Measurements from ENCODE around the gene VPS50. TPM values are rescaled to one million over a fixed set of nuclear protein-coding genes. Genes with fewer than 3 reads are reported as not detected.

Gene VPS50
- total and polyA plus RNA-seq, 4 donors: 4.0 to 18.2 (median 11.9) TPM

GRCh38 chr7:93301736-93302135, 69.6 kb downstream of the VPS50 start:
- no peaks in the 10 kb centered on the region for H3K9me3 ChIP-seq (ENCODE audit: control insufficient read depth in 4 of 4, low read length in 3 of 4)
- no peak for DNase-seq (ENCODE audit: low spot score)
- no peaks in the 10 kb centered on the region for H3K4me1 ChIP-seq (ENCODE audit: control insufficient read depth in 4 of 4, insufficient read depth in 4 of 4, low read length in 3 of 4)
- H3K36me3 ChIP-seq (ENCODE audit: control insufficient read depth in 4 of 4, insufficient read depth in 3 of 4, low read depth in 1 of 4, low read length in 3 of 4): peaks cover 0 to 11% (median 3%) of the 10 kb centered on the region in 4 donors
- TF ChIP-seq MAX (IDR thresholded peaks at IDR 0.05) (no peak), RXRA (IDR thresholded peaks at IDR 0.05) (no peak), HNF4G (IDR thresholded peaks at IDR 0.05) (no peak), CTCF (IDR thresholded peaks at IDR 0.05; ENCODE audit: low read depth, low read length, missing input control) (no peak), EGR1 (IDR thresholded peaks at IDR 0.05; ENCODE audit: low read depth in 2 of 2) (no peak), SP1 (IDR thresholded peaks at IDR 0.05) (no peak), GABPA (IDR thresholded peaks at IDR 0.05 in 1 of 2, conservative IDR thresholded peaks at IDR 0.05 in 1 of 2) (no peak), NR2F2 (IDR thresholded peaks at IDR 0.05) (no peak), JUND (IDR thresholded peaks at IDR 0.05) (no peak), RAD21 (IDR thresholded peaks at IDR 0.05) (no peak), FOXA2 (IDR thresholded peaks at IDR 0.05) (no peak), REST (IDR thresholded peaks at IDR 0.05) (no peak), HNF4A (conservative IDR thresholded peaks at IDR 0.05) (no peak), ATF3 (IDR thresholded peaks at IDR 0.05) (no peak), ZBTB33 (IDR thresholded peaks at IDR 0.05) (no peak), TAF1 (conservative IDR thresholded peaks at IDR 0.05) (no peak), FOXA1 (IDR thresholded peaks at IDR 0.05) (no peak)
- H3K4me3 ChIP-seq (ENCODE audit: low read depth in 1 of 3, low read length in 3 of 3): no peak overlapping the region
- WGBS: 92% methylated on average over 2 of the region's 2 CpGs
- no peak overlapping the region for H3K9ac ChIP-seq (ENCODE audit: low read depth in 1 of 2, low read length in 2 of 2)
- H3K27me3 ChIP-seq (ENCODE audit: control insufficient read depth in 4 of 4, insufficient read depth in 4 of 4, low read length in 3 of 4): no peaks in the 10 kb centered on the region
- H3K27ac ChIP-seq (ENCODE audit: low read depth in 1 of 2, low read length in 2 of 2): no peak overlapping the region

Measured in liver (tissue), 9 donors.